ENCODE results near the gene PLA1A. TPM values are rescaled to one million over a fixed set of nuclear protein-coding genes. Genes with fewer than 3 reads are reported as not detected.

Gene PLA1A
- total and polyA plus RNA-seq, 10 of the 15 experiments (the other 5 are each of a cell fraction or from before 2014, with no cell fraction given): 2.9 to 106 (median 4.8) TPM

GRCh38 chr3:119597548-119598288, at the start of gene PLA1A (continued):
- TF ChIP-seq ZZZ3 (IDR thresholded peaks at IDR 0.05; ENCODE audit: control insufficient read depth, insufficient read length, low read depth) (no peak), DPF2 (IDR thresholded peaks at IDR 0.05) (peak; percentile 64), NR2F1 (conservative IDR thresholded peaks at IDR 0.05) (peak; percentile 85; the same call in 1 of the 2 replicates), STAT1 (conservative IDR thresholded peaks at IDR 0.05) (no peak), PKNOX1 (IDR thresholded peaks at IDR 0.05) (no peak), ZNF687 (IDR thresholded peaks at IDR 0.05) (0 out of 2 replicates have a peak, but pooled peaks have one; percentile 10), ASH2L (IDR thresholded peaks at IDR 0.05; ENCODE audit: borderline replicate concordance, low read depth) (no peak), ZBTB33 (IDR thresholded peaks at IDR 0.05) (no peak), PBX3 (IDR thresholded peaks at IDR 0.05; ENCODE audit: insufficient replicate concordance, low read depth, low read length) (no peak), CBX5 (IDR thresholded peaks at IDR 0.05; ENCODE audit: low read depth) (0 out of 2 replicates have a peak, but pooled peaks have one; percentile 27), KDM1A (IDR thresholded peaks at IDR 0.05; ENCODE audit: borderline replicate concordance) (no peak), SMAD1 (IDR thresholded peaks at IDR 0.05; ENCODE audit: low read depth, partially characterized antibody) (peak; percentile 48), FOXM1 (IDR thresholded peaks at IDR 0.05; ENCODE audit: low read depth, low read length) (0 out of 2 replicates have a peak, but pooled peaks have one; percentile 32), ZBTB40 (IDR thresholded peaks at IDR 0.05; ENCODE audit: borderline replicate concordance) (no peak), IKZF2 (IDR thresholded peaks at IDR 0.05) (peak in 1 of 2 experiments; percentile 21; a peak in 2 of 4 replicates), IRF4 (IDR thresholded peaks at IDR 0.05; ENCODE audit: low read depth, low read length) (no peak)

Measured in GM12878 (cell line).